Measurements from ENCODE around the gene CXCL11. TPM values are rescaled to one million over a fixed set of nuclear protein-coding genes. Genes with fewer than 3 reads are reported as not detected.

The CXCL11 gene
- total and polyA plus RNA-seq, 4 donors: 0.10 to 1.6 (median 0.58) TPM; not detected in 1

GRCh38 chr4:76078033-76078613 is 42.3 kb upstream of the CXCL11 start:
- Histone ChIP-seq H3K27me3 (ENCODE audit: control insufficient read depth in 3 of 3, insufficient read depth in 3 of 3, low read length in 2 of 3) (no peaks in the 10 kb centered on the region), H3K27ac (ENCODE audit: low read depth in 1 of 2, low read length in 1 of 2) (peak overlapping the region in 1 of 2 donors; percentile 82), H3K9ac (ENCODE audit: insufficient read depth in 1 of 2, low read length in 2 of 2) (no peak overlapping the region), H3K36me3 (ENCODE audit: control insufficient read depth in 4 of 4, insufficient read depth in 4 of 4, low read length in 4 of 4) (no peaks in the 10 kb centered on the region), H3K4me3 (no peak overlapping the region), H3K4me1 (ENCODE audit: control insufficient read depth in 5 of 5, insufficient read depth in 5 of 5, low read length in 5 of 5) (no peaks in the 10 kb centered on the region), H3K9me3 (ENCODE audit: control insufficient read depth in 4 of 4, insufficient read depth in 3 of 4, low read length in 3 of 4) (no peaks in the 10 kb centered on the region)
- TF ChIP-seq CTCF (IDR thresholded peaks at IDR 0.05; ENCODE audit: control extremely low read depth, extremely low read depth): no peak
- ATAC-seq (ENCODE audit: insufficient read depth, low FRiP score) (no peak), DNase-seq (no peak)
- 68 to 88% methylated on average over 4 of the region's 4 CpGs for WGBS, 2 donors

DNA sequence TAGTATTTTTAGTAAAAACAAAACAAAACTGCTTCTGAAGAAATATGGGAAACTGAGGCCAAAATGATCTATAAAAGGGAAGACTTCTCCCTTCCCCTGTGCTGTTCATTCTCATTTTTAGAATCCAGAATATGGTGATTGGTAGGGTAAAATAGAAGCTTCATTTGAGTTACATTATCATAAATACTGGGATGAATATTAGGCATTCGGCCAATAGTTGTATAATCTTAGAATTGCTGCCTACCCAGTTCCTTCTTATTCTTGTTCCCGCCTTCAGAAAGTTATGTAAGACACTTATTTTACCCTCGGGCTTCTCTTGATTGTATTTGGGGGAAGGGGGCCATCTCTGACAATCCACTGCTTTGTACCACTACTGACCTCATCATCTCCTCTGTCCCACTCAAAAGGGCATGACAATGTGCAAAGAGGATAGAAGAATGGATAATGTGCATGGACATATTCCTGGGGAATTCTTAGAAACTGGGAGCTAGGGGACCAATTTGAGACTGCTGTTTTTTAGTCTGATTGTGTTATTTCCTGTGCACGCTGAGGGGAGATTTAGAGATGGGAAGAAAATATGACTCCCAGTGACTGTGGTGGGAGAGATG is 39.2 kb upstream of the CXCL11 start:
- Histone ChIP-seq H3K27ac (ENCODE audit: low read depth in 1 of 2, low read length in 1 of 2) (peak overlapping the region in 1 of 2 donors; percentile 69), H3K9ac (ENCODE audit: insufficient read depth in 1 of 2, low read length in 2 of 2) (no peak overlapping the region), H3K27me3 (ENCODE audit: control insufficient read depth in 3 of 3, insufficient read depth in 3 of 3, low read length in 2 of 3) (no peaks in the 10 kb centered on the region), H3K4me1 (ENCODE audit: control insufficient read depth in 5 of 5, insufficient read depth in 5 of 5, low read length in 5 of 5) (no peaks in the 10 kb centered on the region), H3K36me3 (ENCODE audit: control insufficient read depth in 4 of 4, insufficient read depth in 4 of 4, low read length in 4 of 4) (no peaks in the 10 kb centered on the region), H3K4me3 (no peak overlapping the region), H3K9me3 (ENCODE audit: control insufficient read depth in 4 of 4, insufficient read depth in 3 of 4, low read length in 3 of 4) (no peaks in the 10 kb centered on the region)
- DNase-seq (peak in 1 of 3 donors; percentile 25), ATAC-seq (ENCODE audit: insufficient read depth, low FRiP score) (no peak)
- 61 to 62% methylated on average over 4 of the region's 4 CpGs for WGBS, 2 donors
- TF ChIP-seq CTCF (IDR thresholded peaks at IDR 0.05; ENCODE audit: control extremely low read depth, extremely low read depth): no peak

- TF ChIP-seq CTCF (IDR thresholded peaks at IDR 0.05; ENCODE audit: control extremely low read depth, extremely low read depth): no peak
- no peak within 1 kb of the TSS for H3K9ac ChIP-seq (ENCODE audit: insufficient read depth in 1 of 2, low read length in 2 of 2)
- WGBS, 2 donors: 54 to 84% methylated on average over 1 of the region's 1 CpG
Observed at GRCh38 chr4:76074468-76074867, 38.6 kb upstream of the CXCL11 start, which contains the start of gene ART3. TSS of gene ART3 (plus strand) at chr4:76074709. CDS start at chr4:76075890, 1,181 bp downstream.

More at GRCh38 chr4:76074468-76074867, 38.6 kb upstream of the CXCL11 start, which contains the start of gene ART3:
- no peaks in the 10 kb centered on the region for H3K36me3 ChIP-seq (ENCODE audit: control insufficient read depth in 4 of 4, insufficient read depth in 4 of 4, low read length in 4 of 4)
- H3K9me3 ChIP-seq (ENCODE audit: control insufficient read depth in 4 of 4, insufficient read depth in 3 of 4, low read length in 3 of 4): no peaks in the 10 kb centered on the region
- H3K4me1 ChIP-seq (ENCODE audit: control insufficient read depth in 5 of 5, insufficient read depth in 5 of 5, low read length in 5 of 5): no peaks in the 10 kb centered on the region
- H3K4me3 ChIP-seq: no peak within 1 kb of the TSS
- no peaks in the 10 kb centered on the region for H3K27me3 ChIP-seq (ENCODE audit: control insufficient read depth in 3 of 3, insufficient read depth in 3 of 3, low read length in 2 of 3)
- H3K27ac ChIP-seq (ENCODE audit: low read depth in 1 of 2, low read length in 1 of 2): peak within 1 kb of the TSS in 1 of 2 donors; percentile 69
- ATAC-seq (ENCODE audit: insufficient read depth, low FRiP score) (no peak), DNase-seq (peak in 1 of 3 donors; percentile 6)
